DMS153 (cell line): Measurements from ENCODE around the gene ZDHHC21.

Experiments
- DNase-seq: peaks from one replicate; lab custom pipeline; 2025; lab: John Stamatoyannopoulos, UW

The ZDHHC21 gene

GRCh38 chr9:14616188-14616982 is 76.8 kb downstream of the ZDHHC21 start:
- peak; percentile 39 for DNase-seq

GRCh38 chr9:14608540-14608939 is 84.7 kb downstream of the ZDHHC21 start:
- DNase-seq, result peak; percentile 70

GRCh38 chr9:14597171-14597799 is 95.9 kb downstream of the ZDHHC21 start:
- no peak for DNase-seq

- DNase-seq, result no peak
These were observed 99.8 kb downstream of the ZDHHC21 start for GRCh38 chr9:14593406-14593805.

GRCh38 chr9:14591411-14591810 is 101.8 kb downstream of the ZDHHC21 start:
- DNase-seq, result no peak

GRCh38 chr9:14585730-14586473 is 107.3 kb downstream of the ZDHHC21 start:
- DNase-seq, result no peak

- DNase-seq, result no peak
These were observed 108.7 kb downstream of the ZDHHC21 start for GRCh38 chr9:14584571-14584970.

GRCh38 chr9:14578030-14578429 is 115.2 kb downstream of the ZDHHC21 start:
- no peak for DNase-seq

- DNase-seq, result no peak
These were observed 119.1 kb downstream of the ZDHHC21 start for GRCh38 chr9:14574173-14574572.

- DNase-seq, result peak; percentile 41
These were observed 119.9 kb downstream of the ZDHHC21 start for GRCh38 chr9:14573319-14573718.

- no peak for DNase-seq
These were observed 127.7 kb downstream of the ZDHHC21 start for GRCh38 chr9:14565352-14566016.

GRCh38 chr9:14563902-14564624 is 129.2 kb downstream of the ZDHHC21 start:
- DNase-seq, result no peak

- DNase-seq, result no peak
These were observed 131.3 kb downstream of the ZDHHC21 start for GRCh38 chr9:14561929-14562405.
